GM12865 (cell line): ENCODE results near the gene EHD3.

Experiments used
- DNase-seq: peaks from one replicate; pipeline ENCODE4 v3.0.0; 2010; ENCODE audit warnings: low read depth
- H3K4me3 ChIP-seq: 2 replicates; pipeline ENCODE4 v1.5.1; 2011; ENCODE audit warnings: mild to moderate bottlenecking, low read depth, low read length, control low read depth
- CTCF ChIP-seq: IDR thresholded peaks from 2 replicates; pipeline ENCODE4 v1.5.1; 2011; ENCODE audit warnings: low read length, control low read depth, low read depth, inconsistent platforms; ENCODE audit not compliant: insufficient read depth; ENCODE audit errors: missing control alignments

Gene EHD3

GRCh38 chr2:31200972-31201371, 33.0 kb upstream of the EHD3 start:
- no peak for DNase-seq
- TF ChIP-seq CTCF = no peak
- H3K4me3 ChIP-seq = no peak overlapping the region

- TF ChIP-seq CTCF = no peak
- no peak for DNase-seq
- H3K4me3 ChIP-seq = no peak overlapping the region
These were observed 31.9 kb upstream of the EHD3 start for GRCh38 chr2:31202041-31202440.

DNA sequence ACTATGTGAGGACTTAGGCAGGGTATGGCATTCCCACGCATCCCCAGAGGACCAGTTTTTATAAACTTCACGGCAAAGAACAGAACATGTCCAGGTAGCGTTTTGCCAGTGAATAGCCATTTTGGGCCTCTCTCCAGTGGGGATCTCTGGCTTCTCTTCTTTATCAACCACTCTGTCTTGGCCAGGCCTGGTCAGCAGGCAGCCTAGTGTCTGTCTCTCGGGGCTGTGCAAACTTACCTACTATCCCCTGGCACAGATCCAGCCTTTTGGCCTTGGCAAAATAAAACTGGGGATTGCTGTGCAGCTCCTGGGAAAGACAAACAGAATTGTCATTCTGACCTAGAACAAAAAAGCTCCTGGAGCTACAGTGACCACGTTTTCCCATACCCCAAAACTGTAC, 31.1 kb upstream of the EHD3 start:
- no peak for TF ChIP-seq CTCF
- H3K4me3 ChIP-seq = no peak overlapping the region
- DNase-seq = no peak

- DNase-seq = no peak
- H3K4me3 ChIP-seq = no peak overlapping the region
- TF ChIP-seq CTCF = no peak
These were observed 30.0 kb upstream of the EHD3 start for GRCh38 chr2:31203916-31204315.

DNA sequence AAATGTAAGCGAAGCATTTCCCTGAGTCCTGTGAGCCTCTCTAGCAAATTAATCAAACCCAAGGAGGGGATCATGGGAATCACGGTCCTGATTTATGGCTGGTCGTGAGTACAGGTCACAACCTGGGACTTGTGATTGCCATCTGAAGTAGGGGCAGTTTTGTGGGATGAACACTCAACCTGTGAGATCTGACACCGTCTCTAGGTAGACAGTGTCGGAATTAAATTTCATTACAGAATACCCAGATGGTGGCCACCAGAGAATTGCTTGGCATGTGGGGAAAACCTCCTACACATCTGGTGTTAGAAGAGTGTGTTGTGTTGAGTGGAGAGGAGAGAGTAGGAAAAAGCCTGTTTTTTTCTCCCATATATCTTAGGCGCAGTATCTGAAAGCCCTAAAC, 29.2 kb upstream of the EHD3 start:
- no peak for TF ChIP-seq CTCF
- no peak for DNase-seq
- H3K4me3 ChIP-seq = no peak overlapping the region

- DNase-seq = no peak
- no peak for TF ChIP-seq CTCF
- H3K4me3 ChIP-seq = no peak overlapping the region
These were observed 28.8 kb upstream of the EHD3 start for GRCh38 chr2:31205186-31205585.

DNA sequence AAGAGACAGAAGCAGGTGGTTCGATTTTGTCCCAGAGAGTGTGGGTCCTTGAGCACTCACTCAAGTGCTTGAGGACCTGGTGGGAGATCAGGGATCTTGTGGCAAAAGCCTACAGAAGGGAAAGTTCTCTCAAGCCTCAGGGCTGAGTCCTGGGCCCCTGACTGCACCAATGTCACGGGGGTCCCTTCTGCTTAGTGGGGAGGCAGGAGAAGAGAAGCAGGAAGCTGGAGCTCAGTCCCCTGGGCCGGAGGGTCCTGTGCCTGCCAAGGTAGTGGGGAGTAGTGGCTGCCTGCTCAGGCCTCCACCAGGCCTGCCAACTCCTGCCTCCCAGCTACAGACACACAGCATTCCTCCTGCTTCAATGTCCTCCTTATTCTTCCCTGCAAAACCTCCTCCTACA, 28.3 kb upstream of the EHD3 start:
- TF ChIP-seq CTCF = no peak
- H3K4me3 ChIP-seq = no peak overlapping the region
- no peak for DNase-seq
